ENCODE results near the gene DDX52.

DNA sequence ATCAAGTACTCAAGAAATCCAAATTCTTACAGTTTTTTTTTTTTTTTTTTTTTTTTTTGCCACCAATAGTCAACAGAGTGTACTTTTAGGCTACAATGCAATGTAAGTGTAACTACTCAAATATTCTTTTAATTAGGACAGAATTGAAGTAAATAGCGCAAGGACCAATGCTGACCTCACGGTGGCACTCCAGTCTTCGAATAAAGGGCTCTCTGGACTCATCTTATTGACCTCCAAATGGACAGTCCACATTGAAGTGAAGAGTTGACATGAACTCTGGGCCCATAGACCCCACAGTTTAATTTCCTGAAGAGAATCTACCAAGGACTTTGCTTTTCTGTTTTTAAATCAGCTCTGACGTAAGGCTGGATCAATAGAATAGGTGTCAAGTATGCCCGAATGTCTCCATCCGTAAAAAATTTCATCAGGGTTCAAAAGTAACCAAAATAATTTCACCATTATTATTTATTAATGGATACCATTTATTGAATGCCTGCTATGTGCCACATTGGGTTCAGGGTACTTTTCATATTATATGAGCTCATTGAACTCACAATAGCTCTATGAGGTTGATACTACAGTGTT lies 7.3 kb upstream of the DDX52 start:
- no peak for TF ChIP-seq POLR2A (IDR thresholded peaks at IDR 0.05)
- TF ChIP-seq, protein P1, sequence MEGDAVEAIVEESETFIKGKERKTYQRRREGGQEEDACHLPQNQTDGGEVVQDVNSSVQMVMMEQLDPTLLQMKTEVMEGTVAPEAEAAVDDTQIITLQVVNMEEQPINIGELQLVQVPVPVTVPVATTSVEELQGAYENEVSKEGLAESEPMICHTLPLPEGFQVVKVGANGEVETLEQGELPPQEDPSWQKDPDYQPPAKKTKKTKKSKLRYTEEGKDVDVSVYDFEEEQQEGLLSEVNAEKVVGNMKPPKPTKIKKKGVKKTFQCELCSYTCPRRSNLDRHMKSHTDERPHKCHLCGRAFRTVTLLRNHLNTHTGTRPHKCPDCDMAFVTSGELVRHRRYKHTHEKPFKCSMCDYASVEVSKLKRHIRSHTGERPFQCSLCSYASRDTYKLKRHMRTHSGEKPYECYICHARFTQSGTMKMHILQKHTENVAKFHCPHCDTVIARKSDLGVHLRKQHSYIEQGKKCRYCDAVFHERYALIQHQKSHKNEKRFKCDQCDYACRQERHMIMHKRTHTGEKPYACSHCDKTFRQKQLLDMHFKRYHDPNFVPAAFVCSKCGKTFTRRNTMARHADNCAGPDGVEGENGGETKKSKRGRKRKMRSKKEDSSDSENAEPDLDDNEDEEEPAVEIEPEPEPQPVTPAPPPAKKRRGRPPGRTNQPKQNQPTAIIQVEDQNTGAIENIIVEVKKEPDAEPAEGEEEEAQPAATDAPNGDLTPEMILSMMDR (IDR thresholded peaks at IDR 0.05), result no peak

Data from lower leg skin (tissue), 3 donors.